Stimulated activated CD8-positive, alpha-beta memory T cell treated with anti-CD3 and anti-CD28 coated beads, Interleukin-4, amount 100 ng/mL, for 1 hour (primary cell): ENCODE measurements around the gene MLX.

Source experiments
- DNase-seq, 2 donors: peaks; one replicate each; pipeline ENCODE4 v3.0.0-alpha.2; 2020; ENCODE audit warnings: low read depth in 2 of 2, low spot score in 1 of 2

Gene MLX

GRCh38 chr17:42566883-42567573 lies at the start of gene MLX:
Gene MLX, plus strand, starts transcription at chr17:42567100. Its CDS starts 25 bp downstream, at chr17:42567125.
- DNase-seq, result peak; percentile 78 to 84

- peak; percentile 57 to 64 for DNase-seq
These were observed 49.4 kb upstream of the MLX start for GRCh38 chr17:42517516-42517915.

GRCh38 chr17:42518046-42518754 lies 48.7 kb upstream of the MLX start:
- DNase-seq, result no peak

- DNase-seq, result no peak
These were observed 48.0 kb upstream of the MLX start for GRCh38 chr17:42518755-42519545.

GRCh38 chr17:42519546-42520491 lies 47.1 kb upstream of the MLX start:
- DNase-seq, result no peak

- no peak for DNase-seq
These were observed 46.4 kb upstream of the MLX start for GRCh38 chr17:42520540-42520951.

- DNase-seq, result no peak
These were observed 45.9 kb upstream of the MLX start for GRCh38 chr17:42521036-42521435.

- DNase-seq, result no peak
These were observed 45.1 kb upstream of the MLX start for GRCh38 chr17:42521666-42522262.

- DNase-seq, result no peak
These were observed 44.6 kb upstream of the MLX start for GRCh38 chr17:42522263-42522790.

- DNase-seq, result no peak
These were observed 44.1 kb upstream of the MLX start for GRCh38 chr17:42522798-42523278.

GRCh38 chr17:42525221-42525620 lies 41.7 kb upstream of the MLX start:
- no peak for DNase-seq

GRCh38 chr17:42526031-42526444 lies 40.9 kb upstream of the MLX start:
- DNase-seq, result no peak

- DNase-seq, result no peak
These were observed 39.0 kb upstream of the MLX start for GRCh38 chr17:42527932-42528331.

- DNase-seq, result no peak
These were observed 37.8 kb upstream of the MLX start for GRCh38 chr17:42529061-42529460.

- DNase-seq, result no peak
These were observed 35.9 kb upstream of the MLX start for GRCh38 chr17:42530952-42531454.

- no peak for DNase-seq
These were observed 35.2 kb upstream of the MLX start for GRCh38 chr17:42531455-42532354.

- no peak for DNase-seq
These were observed 31.5 kb upstream of the MLX start for GRCh38 chr17:42535155-42536047.

GRCh38 chr17:42536048-42536371 lies 30.9 kb upstream of the MLX start, which contains the start of gene NAGLU:
Gene NAGLU, plus strand, starts transcription at chr17:42536241. Its CDS starts 32 bp downstream, at chr17:42536273.
- peak; percentile 55 to 72 for DNase-seq
